Erythroblast (primary cell): ENCODE measurements around the gene KRTAP13-2.

Experiments used
- GATA1 ChIP-seq: IDR thresholded peaks from 2 replicates; pipeline ENCODE4 v1.6.1; 2011; ENCODE audit warnings: low read depth, mild to moderate bottlenecking, control low read depth, low read length, moderate library complexity
- POLR2A ChIP-seq: IDR thresholded peaks from 2 replicates; pipeline ENCODE4 v1.6.1; 2011; ENCODE audit warnings: mild to moderate bottlenecking, low read length

DNA sequence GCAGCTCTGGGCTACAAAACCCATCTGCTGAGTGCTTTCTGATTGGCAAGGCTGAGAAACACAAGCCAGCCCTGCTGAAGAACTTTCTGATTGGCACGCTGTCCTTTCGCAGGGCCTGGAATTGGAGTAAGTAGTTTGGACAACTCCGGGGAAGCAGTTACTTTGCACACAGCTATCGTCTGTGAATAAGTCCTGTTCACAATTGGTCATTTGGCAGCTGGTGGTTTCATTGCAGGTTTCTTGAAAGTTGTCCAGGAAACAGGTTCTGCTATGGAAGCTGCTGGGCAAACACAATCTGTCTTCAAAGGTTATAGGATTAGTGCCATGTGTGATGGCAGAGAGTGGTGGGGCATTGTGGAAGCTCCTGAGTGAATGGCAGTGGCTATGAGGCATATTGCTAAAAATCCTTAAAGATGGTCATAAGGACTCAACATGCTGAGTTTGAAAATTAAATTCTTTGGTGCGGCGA is 34.8 kb downstream of the KRTAP13-2 start, which contains the start of gene KRTAP27-1:
- no peak for TF ChIP-seq POLR2A
- no peak for TF ChIP-seq GATA1
